Mesenchymal stem cell (in vitro differentiated cells and primary cell): Measurements from ENCODE around the gene POM121L2.

Experiments
- DNase-seq: peaks from one replicate; pipeline ENCODE4 v3.0.0-alpha.2; 2013
- H2AFZ ChIP-seq: one replicate; pipeline ENCODE4 v1.6.1; 2013; ENCODE audit warnings: low read depth, mild to moderate bottlenecking, control low read depth, inconsistent platforms, low read length, moderate library complexity
- H2AK5ac ChIP-seq: 2 replicates; pipeline ENCODE4 v1.6.1; 2013; ENCODE audit warnings: low read length, moderate library complexity, mild to moderate bottlenecking, inconsistent platforms; ENCODE audit not compliant: severe bottlenecking
- H2BK120ac ChIP-seq: one replicate; pipeline ENCODE4 v1.6.1; 2013; ENCODE audit warnings: low read depth, mild to moderate bottlenecking, inconsistent platforms, low read length, moderate library complexity
- H2BK12ac ChIP-seq, 2 experiments: one replicate each; pipeline ENCODE4 v1.6.1; 2013; ENCODE audit warnings: inconsistent platforms in 2 of 2, low read length in 2 of 2, mild to moderate bottlenecking in 2 of 2, moderate library complexity in 2 of 2, control low read depth in 1 of 2
- H2BK15ac ChIP-seq: one replicate; pipeline ENCODE4 v1.6.1; 2013; ENCODE audit warnings: mild to moderate bottlenecking, low read depth, inconsistent platforms; ENCODE audit not compliant: poor library complexity, severe bottlenecking
- H2BK5ac ChIP-seq: 2 replicates; pipeline ENCODE4 v1.6.1; 2013; ENCODE audit warnings: low read depth, mild to moderate bottlenecking, low read length, control low read depth, inconsistent platforms; ENCODE audit not compliant: poor library complexity, severe bottlenecking
- H3K14ac ChIP-seq, 2 experiments: one replicate each; pipeline ENCODE4 v1.6.1; 2013; ENCODE audit warnings: inconsistent platforms in 2 of 2, low read length in 2 of 2, control low read depth in 1 of 2, mild to moderate bottlenecking in 1 of 2, moderate library complexity in 1 of 2
- H3K18ac ChIP-seq, 2 experiments: one replicate each; pipeline ENCODE4 v1.6.1; 2013; ENCODE audit warnings: inconsistent platforms in 2 of 2, low read length in 2 of 2, control low read depth in 1 of 2, low read depth in 1 of 2, mild to moderate bottlenecking in 1 of 2
- H3K23ac ChIP-seq, 2 experiments: one replicate each; pipeline ENCODE4 v1.6.1; 2013; ENCODE audit warnings: inconsistent platforms in 2 of 2, low read length in 2 of 2, mild to moderate bottlenecking in 2 of 2, moderate library complexity in 2 of 2, control low read depth in 1 of 2
- H3K27ac ChIP-seq: 2 replicates; pipeline ENCODE4 v1.5.1; 2013; ENCODE audit warnings: mild to moderate bottlenecking, moderate library complexity, low read length, control low read depth, inconsistent platforms; ENCODE audit not compliant: poor library complexity, severe bottlenecking
- H3K27me3 ChIP-seq, 2 experiments: 2 replicates each; pipeline versions ENCODE4 v1.6.1 to v1.7.0; 2013; ENCODE audit warnings: low read length in 2 of 2, mild to moderate bottlenecking in 2 of 2, moderate library complexity in 2 of 2, control low read depth in 1 of 2, inconsistent platforms in 1 of 2; ENCODE audit not compliant: control insufficient read depth in 1 of 2, insufficient read depth in 1 of 2
- H3K36me3 ChIP-seq, 2 experiments: 2 replicates each; pipeline versions ENCODE4 v1.6.1 to v1.7.0; 2013; ENCODE audit warnings: low read length in 2 of 2, control low read depth in 1 of 2, inconsistent platforms in 1 of 2, low read depth in 1 of 2, mild to moderate bottlenecking in 1 of 2; ENCODE audit not compliant: insufficient read depth in 2 of 2, control insufficient read depth in 1 of 2
- H3K4ac ChIP-seq, 2 experiments: one replicate each; pipeline ENCODE4 v1.6.1; 2013; ENCODE audit warnings: inconsistent platforms in 2 of 2, low read length in 2 of 2, mild to moderate bottlenecking in 2 of 2, moderate library complexity in 2 of 2, control low read depth in 1 of 2, low read depth in 1 of 2
- H3K4me1 ChIP-seq: 2 replicates; pipeline ENCODE4 v1.6.1; 2013; ENCODE audit warnings: low read depth, low read length, control low read depth; ENCODE audit not compliant: control insufficient read depth, insufficient read depth
- H3K4me2 ChIP-seq: 2 replicates; pipeline ENCODE4 v1.6.1; 2013; ENCODE audit warnings: low read length, mild to moderate bottlenecking, inconsistent platforms; ENCODE audit not compliant: poor library complexity, severe bottlenecking
- H3K4me3 ChIP-seq, 2 experiments: 2 replicates each; pipeline versions ENCODE4 v1.5.1 to v1.7.0; 2013; ENCODE audit warnings: low read length in 2 of 2, mild to moderate bottlenecking in 2 of 2, control low read depth in 1 of 2, low read depth in 1 of 2; ENCODE audit not compliant: insufficient read depth in 1 of 2
- H3K79me1 ChIP-seq: replicated peaks from 2 replicates; pipeline ENCODE4 v1.6.1; 2013; ENCODE audit warnings: mild to moderate bottlenecking, control low read depth, low read length, inconsistent platforms; ENCODE audit not compliant: poor library complexity, severe bottlenecking
- H3K9ac ChIP-seq: 2 replicates; pipeline ENCODE4 v1.7.0; 2013; ENCODE audit warnings: mild to moderate bottlenecking, low read length, moderate library complexity
- H3K9me3 ChIP-seq: 2 replicates; pipeline ENCODE4 v1.7.0; 2013; ENCODE audit warnings: mild to moderate bottlenecking, low read length; ENCODE audit not compliant: control insufficient read depth
- H4K8ac ChIP-seq: one replicate; pipeline ENCODE4 v1.6.1; 2013; ENCODE audit warnings: inconsistent platforms, mild to moderate bottlenecking, low read length, moderate library complexity
- H4K91ac ChIP-seq: one replicate; pipeline ENCODE4 v1.6.1; 2013; ENCODE audit warnings: mild to moderate bottlenecking, low read length, inconsistent platforms
- WGBS: methylation state at CpG from one replicate; pipeline ENCODE4 v1.1.7; 2013; ENCODE audit warnings: mixed read lengths; 5-methylcytosine and 5-hydroxymethylcytosine counted together

Gene POM121L2

DNA sequence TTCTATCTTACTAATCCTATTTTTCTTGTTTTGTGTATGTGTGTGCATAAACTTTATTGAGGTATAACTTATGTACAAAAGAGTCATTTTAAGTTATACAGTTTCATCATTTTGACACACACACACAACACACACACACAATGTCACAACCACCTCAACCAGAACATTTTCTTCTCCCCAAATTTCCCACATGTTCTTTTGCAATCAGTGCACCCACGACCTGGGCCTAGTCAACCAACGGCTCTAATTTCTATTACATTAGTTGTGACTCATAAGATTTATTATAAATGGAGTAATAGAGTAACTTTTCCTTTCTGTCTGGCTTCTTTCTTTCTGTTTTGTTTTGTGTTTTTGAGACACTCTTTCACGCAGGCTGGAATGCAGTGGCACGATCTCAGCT, 9.8 kb upstream of the POM121L2 start:
- Histone ChIP-seq H3K9ac (no peak overlapping the region), H3K27me3 (peaks cover 0 to 4% of the 10 kb centered on the region in 2 experiments), H2BK12ac (no peak overlapping the region), H3K4me3 (no peak overlapping the region), H3K4me2 (no peak overlapping the region), H3K79me1 (no peaks in the 10 kb centered on the region), H3K36me3 (no peaks in the 10 kb centered on the region), H2BK15ac (no peak overlapping the region), H3K4ac (no peak overlapping the region), H3K18ac (no peak overlapping the region), H3K14ac (no peak overlapping the region), H2AFZ (no peak overlapping the region), H4K91ac (no peak overlapping the region), H4K8ac (no peak overlapping the region), H3K4me1 (no peaks in the 10 kb centered on the region), H3K9me3 (no peaks in the 10 kb centered on the region), H2BK120ac (no peak overlapping the region), H2BK5ac (no peak overlapping the region), H3K27ac (no peak overlapping the region), H2AK5ac (no peak overlapping the region), H3K23ac (no peak overlapping the region)
- no peak for DNase-seq
- WGBS, result 90% methylated on average over 2 of the region's 4 CpGs

DNA sequence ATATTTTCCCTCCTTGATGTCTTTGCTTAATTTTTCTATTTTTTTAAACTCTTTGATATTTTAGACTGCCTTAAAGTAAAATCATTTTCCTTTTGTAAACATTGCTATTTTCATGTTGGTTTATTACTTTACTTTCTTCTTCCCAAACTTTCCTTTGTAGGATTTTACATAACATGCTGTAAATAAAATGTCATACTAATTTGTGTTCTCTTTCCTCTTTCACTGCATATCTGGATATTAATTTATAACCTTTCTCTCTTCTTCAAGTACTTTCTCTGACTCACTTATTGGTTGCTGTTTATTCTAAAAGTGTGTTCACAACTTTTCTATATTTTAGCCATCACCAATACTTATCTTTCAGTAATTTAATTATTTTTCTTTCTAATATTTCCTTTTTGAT, 9.3 kb upstream of the POM121L2 start:
- no peak overlapping the region for H3K4me3 ChIP-seq
- H3K9ac ChIP-seq, result no peak overlapping the region
- no peak overlapping the region for H2BK12ac ChIP-seq
- H2AK5ac ChIP-seq, result no peak overlapping the region
- H4K91ac ChIP-seq, result no peak overlapping the region
- no peak overlapping the region for H3K23ac ChIP-seq
- H3K4ac ChIP-seq, result no peak overlapping the region
- no peak overlapping the region for H3K14ac ChIP-seq
- no peak overlapping the region for H2BK5ac ChIP-seq
- H2BK15ac ChIP-seq, result no peak overlapping the region
- no peaks in the 10 kb centered on the region for H3K36me3 ChIP-seq
- no peak overlapping the region for H3K18ac ChIP-seq
- no peaks in the 10 kb centered on the region for H3K9me3 ChIP-seq
- no peak overlapping the region for H3K27ac ChIP-seq
- no peaks in the 10 kb centered on the region for H3K4me1 ChIP-seq
- no peak for DNase-seq
- H3K27me3 ChIP-seq, result peaks cover 0 to 7% of the 10 kb centered on the region in 2 experiments
- no peaks in the 10 kb centered on the region for H3K79me1 ChIP-seq
- H2BK120ac ChIP-seq, result no peak overlapping the region
- H4K8ac ChIP-seq, result no peak overlapping the region
- no peak overlapping the region for H2AFZ ChIP-seq
- no peak overlapping the region for H3K4me2 ChIP-seq

DNA sequence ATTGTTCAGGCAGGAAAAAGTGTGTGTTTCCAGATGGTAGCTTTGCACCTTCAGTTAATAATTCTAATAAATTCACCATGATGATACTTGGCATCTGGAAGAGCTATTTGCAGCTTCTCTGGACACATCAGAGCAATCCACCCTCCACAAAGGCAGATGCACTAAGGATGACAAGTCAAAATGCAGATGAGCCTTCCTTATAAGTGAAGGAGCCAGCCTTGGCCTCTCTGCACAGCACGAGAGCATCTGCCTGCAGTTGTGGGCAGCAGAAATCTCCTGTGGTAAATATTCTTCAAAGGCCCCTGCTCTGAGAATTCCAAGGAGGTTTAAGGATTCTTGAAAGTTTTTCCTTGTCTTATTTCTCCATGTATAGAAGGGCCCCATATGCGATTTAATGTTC, 6.9 kb upstream of the POM121L2 start:
- Histone ChIP-seq H2BK120ac (no peak overlapping the region), H2BK12ac (no peak overlapping the region), H3K14ac (no peak overlapping the region), H2BK15ac (no peak overlapping the region), H3K4ac (no peak overlapping the region), H3K9me3 (peaks cover 3% of the 10 kb centered on the region), H3K79me1 (no peaks in the 10 kb centered on the region), H3K27me3 (peaks cover 0 to 9% of the 10 kb centered on the region in 2 experiments), H3K9ac (no peak overlapping the region), H3K27ac (no peak overlapping the region), H4K8ac (no peak overlapping the region), H3K36me3 (no peaks in the 10 kb centered on the region), H3K4me3 (no peak overlapping the region), H2AK5ac (no peak overlapping the region), H2BK5ac (no peak overlapping the region), H3K18ac (no peak overlapping the region), H3K23ac (no peak overlapping the region), H2AFZ (no peak overlapping the region), H4K91ac (no peak overlapping the region), H3K4me1 (no peaks in the 10 kb centered on the region), H3K4me2 (no peak overlapping the region)
- 64% methylated on average over 2 of the region's 2 CpGs for WGBS
- DNase-seq, result no peak

DNA sequence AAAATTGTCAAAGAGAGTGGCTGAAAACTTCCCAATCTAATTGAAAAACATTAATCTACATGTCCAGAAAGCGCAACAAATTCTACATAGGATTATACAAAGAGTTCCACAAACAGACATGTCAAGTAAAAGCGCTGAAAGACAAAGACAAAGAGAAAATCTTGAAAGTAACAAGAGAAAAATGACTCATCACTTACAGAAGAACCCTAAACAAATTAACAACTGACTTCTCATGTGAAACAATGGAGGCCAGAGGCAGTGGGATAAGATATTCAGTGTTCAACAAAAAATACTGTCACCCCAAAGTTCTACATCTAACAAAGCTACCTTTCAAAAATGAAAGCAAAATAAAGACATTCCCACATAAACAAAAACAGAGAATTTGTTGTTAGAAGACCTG, 2.0 kb upstream of the POM121L2 start:
- Histone ChIP-seq H4K91ac (no peak overlapping the region), H3K36me3 (no peaks in the 10 kb centered on the region)
- no peak for DNase-seq

More for the DNA sequence above, 2.0 kb upstream of the POM121L2 start:
- Histone ChIP-seq H3K14ac (no peak overlapping the region), H2BK12ac (no peak overlapping the region), H2AK5ac (no peak overlapping the region), H3K4ac (no peak overlapping the region), H2BK5ac (no peak overlapping the region), H3K18ac (no peak overlapping the region), H3K4me3 (no peak overlapping the region), H3K79me1 (no peaks in the 10 kb centered on the region), H3K9me3 (peaks cover 7% of the 10 kb centered on the region), H3K4me2 (no peak overlapping the region), H3K27me3 (peaks cover 39 to 48% of the 10 kb centered on the region in 2 experiments), H2AFZ (no peak overlapping the region), H3K9ac (no peak overlapping the region), H3K4me1 (peaks cover 12% of the 10 kb centered on the region), H2BK15ac (no peak overlapping the region), H3K23ac (no peak overlapping the region), H3K27ac (no peak overlapping the region), H4K8ac (no peak overlapping the region), H2BK120ac (no peak overlapping the region)
- 90% methylated on average over 2 of the region's 2 CpGs for WGBS
